ENCODE results near the gene MAP1S. TPM values are rescaled to one million over a fixed set of nuclear protein-coding genes. Genes with fewer than 3 reads are reported as not detected.

MAP1S gene
- total RNA-seq, 4 donors from 2014 or later = 23.4 to 39.3 (median 31.2) TPM

DNA sequence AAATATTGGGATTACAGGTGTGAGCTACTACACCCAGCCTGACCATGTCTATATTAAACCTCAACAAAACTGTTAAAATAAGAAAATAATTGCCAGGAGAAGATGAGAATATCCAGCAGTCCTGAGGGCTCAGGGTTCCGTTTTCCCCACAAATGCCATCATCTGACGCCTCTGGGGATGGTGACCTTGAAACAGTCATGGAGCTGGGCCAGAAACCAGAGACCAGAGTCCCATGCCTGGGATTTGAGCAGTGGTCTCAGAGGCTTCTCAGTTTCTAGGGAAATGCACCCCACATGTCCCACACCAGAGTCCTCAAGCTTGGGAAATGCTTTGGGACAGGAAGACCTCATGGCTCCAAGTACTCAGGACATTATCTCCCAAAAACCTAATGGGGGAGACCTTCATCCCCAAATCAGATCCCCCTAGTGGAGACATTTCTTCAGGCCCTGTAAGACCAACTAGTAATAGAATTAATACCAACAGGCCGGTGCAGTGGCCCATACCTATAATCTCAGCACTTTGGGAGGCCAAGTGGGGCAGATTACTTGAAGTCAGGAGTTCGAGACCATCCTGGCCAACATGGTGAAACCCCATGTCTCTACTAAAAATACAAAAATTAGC lies 2.9 kb upstream of the MAP1S start:
- DNase-seq (ENCODE audit: low spot score in 2 of 2) = no peak
- H3K4me1 ChIP-seq = peaks cover 0 to 42% (median 22%) of the 10 kb centered on the region in 4 donors
- H3K36me3 ChIP-seq = no peaks in the 10 kb centered on the region
- H3K4me3 ChIP-seq = no peak overlapping the region
- H3K27me3 ChIP-seq = no peaks in the 10 kb centered on the region
- TF ChIP-seq EP300 (IDR thresholded peaks at IDR 0.05) (no peak), POLR2A (IDR thresholded peaks at IDR 0.05) (no peak)
- TF ChIP-seq, protein P1, sequence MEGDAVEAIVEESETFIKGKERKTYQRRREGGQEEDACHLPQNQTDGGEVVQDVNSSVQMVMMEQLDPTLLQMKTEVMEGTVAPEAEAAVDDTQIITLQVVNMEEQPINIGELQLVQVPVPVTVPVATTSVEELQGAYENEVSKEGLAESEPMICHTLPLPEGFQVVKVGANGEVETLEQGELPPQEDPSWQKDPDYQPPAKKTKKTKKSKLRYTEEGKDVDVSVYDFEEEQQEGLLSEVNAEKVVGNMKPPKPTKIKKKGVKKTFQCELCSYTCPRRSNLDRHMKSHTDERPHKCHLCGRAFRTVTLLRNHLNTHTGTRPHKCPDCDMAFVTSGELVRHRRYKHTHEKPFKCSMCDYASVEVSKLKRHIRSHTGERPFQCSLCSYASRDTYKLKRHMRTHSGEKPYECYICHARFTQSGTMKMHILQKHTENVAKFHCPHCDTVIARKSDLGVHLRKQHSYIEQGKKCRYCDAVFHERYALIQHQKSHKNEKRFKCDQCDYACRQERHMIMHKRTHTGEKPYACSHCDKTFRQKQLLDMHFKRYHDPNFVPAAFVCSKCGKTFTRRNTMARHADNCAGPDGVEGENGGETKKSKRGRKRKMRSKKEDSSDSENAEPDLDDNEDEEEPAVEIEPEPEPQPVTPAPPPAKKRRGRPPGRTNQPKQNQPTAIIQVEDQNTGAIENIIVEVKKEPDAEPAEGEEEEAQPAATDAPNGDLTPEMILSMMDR (IDR thresholded peaks at IDR 0.05) = no peak
- 60 to 76% methylated on average over 4 of the region's 4 CpGs for WGBS, 2 donors
- peak overlapping the region in 2 of 4 donors; percentile 5 to 12 for H3K27ac ChIP-seq
- no peaks in the 10 kb centered on the region for H3K9me3 ChIP-seq

DNA sequence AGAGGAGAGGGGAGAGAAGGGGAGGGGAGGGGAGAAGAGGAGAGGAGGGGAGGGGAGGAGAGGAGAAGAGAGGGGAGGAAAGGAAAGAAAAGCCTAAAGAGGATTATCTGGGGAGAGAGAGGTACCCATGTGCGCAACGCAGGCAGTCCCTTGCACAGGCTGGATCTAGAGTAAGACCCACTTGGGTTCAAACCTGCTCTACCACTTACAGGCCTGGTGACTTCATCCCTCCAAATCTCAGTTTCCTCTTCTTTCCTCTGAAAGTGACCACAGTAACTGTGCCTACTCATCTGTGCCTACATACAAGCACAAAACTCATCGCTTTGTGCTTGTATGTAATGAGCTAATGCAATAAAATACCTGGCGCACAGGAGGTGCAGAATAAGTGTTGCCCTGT lies 732 bp upstream of the MAP1S start:
- Histone ChIP-seq H3K4me3 (peak overlapping the region in 2 of 4 donors; percentile 92 to 96), H3K4me1 (peaks cover 0 to 59% (median 31%) of the 10 kb centered on the region in 4 donors), H3K9me3 (no peaks in the 10 kb centered on the region), H3K27me3 (no peaks in the 10 kb centered on the region), H3K27ac (no peak overlapping the region), H3K36me3 (peaks cover 0 to 9% (median 1%) of the 10 kb centered on the region in 3 donors)
- DNase-seq (ENCODE audit: low spot score in 2 of 2) = no peak
- WGBS, 2 donors = 87 to 92% methylated on average over 4 of the region's 4 CpGs
- TF ChIP-seq POLR2A (IDR thresholded peaks at IDR 0.05) = no peak
- TF ChIP-seq EP300 (IDR thresholded peaks at IDR 0.05) = no peak
- TF ChIP-seq, protein P1 (IDR thresholded peaks at IDR 0.05) = no peak

DNA sequence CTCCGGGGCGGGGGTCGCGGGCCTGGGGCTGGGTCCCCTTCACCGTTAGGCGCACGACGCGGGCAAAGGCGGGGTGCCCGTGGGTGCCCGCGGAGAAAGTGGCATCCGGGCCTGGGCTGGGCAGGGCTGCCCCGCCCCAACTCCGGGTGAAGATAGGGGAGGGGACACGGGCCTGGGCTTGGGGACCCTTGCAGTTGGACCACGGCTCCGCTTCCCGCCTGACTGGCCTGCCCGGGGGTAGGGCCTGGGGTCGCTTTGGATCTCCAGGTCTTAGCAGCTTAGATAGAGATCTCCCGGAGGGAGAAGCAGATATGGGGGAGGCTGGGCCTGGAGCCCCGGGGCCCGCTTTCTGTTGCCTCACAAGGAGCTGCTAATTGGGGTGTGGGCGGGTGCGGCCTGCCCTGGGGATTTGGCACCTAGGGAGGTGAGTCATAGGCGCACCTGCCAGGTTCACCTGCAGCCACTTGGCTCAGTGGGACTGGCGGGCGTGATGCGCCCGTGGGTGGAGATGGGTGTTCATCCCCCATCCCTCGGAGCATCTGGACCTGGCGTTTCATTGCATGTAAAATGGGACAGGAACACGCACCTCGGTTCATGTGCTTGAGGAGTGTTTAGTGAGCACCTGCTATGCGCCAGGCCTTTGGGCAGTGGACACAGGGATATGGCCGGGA lies 585 bp downstream of the MAP1S start:
- Histone ChIP-seq H3K9me3 (no peaks in the 10 kb centered on the region), H3K4me3 (peak overlapping the region; percentile 76 to 96 (median 91)), H3K27me3 (no peaks in the 10 kb centered on the region), H3K36me3 (peaks cover 0 to 22% (median 10%) of the 10 kb centered on the region in 3 donors), H3K27ac (peak overlapping the region; percentile 7 to 83 (median 58)), H3K4me1 (peaks cover 0 to 59% (median 31%) of the 10 kb centered on the region in 4 donors)
- TF ChIP-seq, protein P1 (IDR thresholded peaks at IDR 0.05) = no peak
- TF ChIP-seq EP300 (IDR thresholded peaks at IDR 0.05) = no peak
- TF ChIP-seq POLR2A (IDR thresholded peaks at IDR 0.05) = no peak
- DNase-seq (ENCODE audit: low spot score in 2 of 2) = no peak
- WGBS, 2 donors = 6 to 7% methylated on average over 17 to 21 of the region's 38 CpGs

DNA sequence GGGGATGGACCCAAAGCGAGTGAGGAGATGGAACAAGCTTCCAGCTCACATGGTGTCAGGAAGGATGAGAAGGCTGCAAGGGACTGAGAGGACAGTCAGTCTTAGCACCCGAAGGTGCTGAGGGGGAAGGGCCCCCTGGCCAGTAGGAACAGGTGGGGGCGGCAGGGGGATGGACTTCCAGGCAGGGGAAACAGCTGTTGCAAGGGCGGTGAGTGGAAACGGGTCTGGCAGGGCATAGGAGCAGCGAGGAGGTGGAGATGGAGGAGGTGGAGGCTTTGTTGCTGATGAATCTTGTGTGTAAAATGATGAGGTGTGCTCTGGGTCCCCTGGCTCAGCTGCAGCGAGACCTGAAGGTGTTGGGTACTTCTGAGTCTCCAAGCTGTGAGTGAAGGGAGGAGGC lies 1.2 kb downstream of the MAP1S start:
- Histone ChIP-seq H3K4me3 (peak overlapping the region; percentile 76 to 96 (median 91)), H3K27me3 (no peaks in the 10 kb centered on the region), H3K9me3 (no peaks in the 10 kb centered on the region), H3K36me3 (peaks cover 0 to 28% (median 10%) of the 10 kb centered on the region in 3 donors), H3K4me1 (peaks cover 0 to 59% (median 31%) of the 10 kb centered on the region in 4 donors), H3K27ac (peak overlapping the region in 1 of 4 donors; percentile 83)
- no peak for DNase-seq (ENCODE audit: low spot score in 2 of 2)
- TF ChIP-seq, protein P1 (IDR thresholded peaks at IDR 0.05) = no peak
- TF ChIP-seq EP300 (IDR thresholded peaks at IDR 0.05) = no peak
- TF ChIP-seq POLR2A (IDR thresholded peaks at IDR 0.05) = no peak
- WGBS, 2 donors = 10 to 14% methylated on average over 7 of the region's 7 CpGs

DNA sequence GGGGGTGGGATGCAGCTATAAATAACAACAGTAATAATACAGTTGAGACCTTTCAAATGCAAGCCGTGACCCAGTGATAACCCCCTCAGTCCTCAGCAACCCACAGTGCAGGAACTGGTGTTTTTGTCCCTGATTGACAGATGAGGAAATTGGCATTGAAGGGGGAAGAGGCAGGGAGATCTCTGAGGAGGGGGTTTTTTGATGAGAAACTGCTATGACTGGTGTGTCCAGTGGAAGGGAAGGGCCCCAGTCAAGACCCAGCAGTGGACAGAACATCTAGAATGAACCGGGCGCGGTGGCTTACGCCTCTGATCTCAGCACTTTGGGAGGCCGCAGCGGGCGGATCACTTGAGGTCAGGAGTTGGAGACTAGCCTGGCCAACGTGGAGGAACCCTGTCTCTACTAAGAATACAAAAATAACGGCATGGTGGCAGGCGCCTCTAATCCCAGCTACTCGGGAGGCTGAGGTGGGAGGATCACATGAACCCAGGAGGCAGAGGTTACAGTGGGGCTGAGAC lies 1.9 kb downstream of the MAP1S start:
- TF ChIP-seq EP300 (IDR thresholded peaks at IDR 0.05) (no peak), POLR2A (IDR thresholded peaks at IDR 0.05) (no peak)
- TF ChIP-seq, protein P1 (IDR thresholded peaks at IDR 0.05) = no peak
- Histone ChIP-seq H3K4me1 (peaks cover 0 to 59% (median 31%) of the 10 kb centered on the region in 4 donors), H3K4me3 (peak overlapping the region in 3 of 4 donors; percentile 90 to 96 (median 92)), H3K27me3 (no peaks in the 10 kb centered on the region), H3K36me3 (peaks cover 0 to 35% (median 14%) of the 10 kb centered on the region in 3 donors), H3K9me3 (no peaks in the 10 kb centered on the region), H3K27ac (peak overlapping the region in 2 of 4 donors; percentile 42 to 83)
- WGBS, 2 donors = 58 to 71% methylated on average over 12 of the region's 12 CpGs
- DNase-seq (ENCODE audit: low spot score in 2 of 2) = no peak

Measured in tibial nerve (tissue), 4 donors.